ENCODE data around the gene ST6GALNAC4. TPM values are rescaled to one million over a fixed set of nuclear protein-coding genes. Genes with fewer than 3 reads are reported as not detected.

Gene ST6GALNAC4
- total and polyA plus RNA-seq, 9 of the 15 experiments (the other 6 are each of a cell fraction or from before 2014, with no cell fraction given), result 2.6 to 43.1 (median 15.4) TPM

GRCh38 chr9:127919253-127919815 lies 2.5 kb upstream of the ST6GALNAC4 start:
- Histone ChIP-seq H3K9me1 (ENCODE audit: control insufficient read depth, insufficient read depth, low read length) (no peaks in the 10 kb centered on the region), H4K20me1 (replicated peaks; ENCODE audit: control insufficient read depth, insufficient read depth, low read length) (no peaks in the 10 kb centered on the region), H3K79me2 (ENCODE audit: control insufficient read depth, insufficient read depth, low read length) (peaks cover 17% of the 10 kb centered on the region), H3K9me3 (replicated peaks; ENCODE audit: control insufficient read depth, insufficient read depth, low read depth, low read length) (no peaks in the 10 kb centered on the region), H3K27ac (ENCODE audit: extremely low read depth, low read depth, low read length) (peak overlapping the region; percentile 57; the same call in 2 of the 3 replicates), H3K36me3 (ENCODE audit: control insufficient read depth, insufficient read depth, low read length) (peaks cover 8% of the 10 kb centered on the region; the same call in 1 of the 3 replicates), H3K4me3 (no peak overlapping the region), H3K4me1 (replicated peaks in 1 of 2; ENCODE audit: control insufficient read depth in 2 of 2, insufficient read depth in 2 of 2, low read length in 2 of 2) (peaks cover 38 to 56% of the 10 kb centered on the region in 2 experiments), H3K9ac (ENCODE audit: insufficient read depth in 1 of 2, low read depth in 2 of 2, low read length in 2 of 2) (peak overlapping the region; percentile 24 to 65; a peak in 1 of 4 replicates), H3K4me2 (ENCODE audit: insufficient read depth, low read length) (peak overlapping the region; percentile 47; the same call in 1 of the 2 replicates), H2AFZ (ENCODE audit: low read depth, low read length) (peak overlapping the region; percentile 92), H3K27me3 (ENCODE audit: control insufficient read depth in 2 of 2, insufficient read depth in 2 of 2, low read length in 2 of 2) (no peaks in the 10 kb centered on the region)
- 12% methylated on average over 8 of the region's 8 CpGs for WGBS (ENCODE audit: insufficient coverage, low coverage, missing lambda C conversion rate)
- ChIA-PET POLR2A (interaction anchor here (0.6 to 1.4 kb wide), 4 partner anchors 9 to 139 kb away, joined by 3 to 5 read pairs (median 4); partner anchors contain the start of gene PIP5KL1), CTCF (ENCODE audit: low intra/inter-chr PET ratio) (interaction anchor here (4.3 kb wide), 1 partner anchor 184 kb away, joined by 34 read pairs; the partner anchor contains the start of gene TOR2A)
- in situ Hi-C loops (cut with MboI), result loop anchor here (5.0 to 25.0 kb wide), 3 partner anchors 182 to 982 kb away; partner anchors contain the start of gene TOR2A
- ATAC-seq (peak; percentile 26; the same call in 2 of the 3 replicates), FAIRE-seq (peak; percentile 96), DNase-seq (ENCODE audit: extremely low read depth in 1 of 4, low spot score in 3 of 4) (peak; percentile 51 to 84 (median 62))
- BruUV-seq (replicated peaks), result no TSS peak
- intact Hi-C loops (cut with micrococcal nuclease), result loop anchor here (5.0 to 10.0 kb wide), 2 partner anchors 52 to 415 kb away; no protein-coding TSS in a partner anchor
- TF ChIP-seq SREBF1 (IDR thresholded peaks at IDR 0.05; ENCODE audit: borderline replicate concordance, low read depth, low read length), result no peak
- TF ChIP-seq CHD7 (IDR thresholded peaks at IDR 0.05; ENCODE audit: low read depth, low read length), result no peak
- TF ChIP-seq KLF13 (tag; IDR thresholded peaks at IDR 0.05; ENCODE audit: borderline replicate concordance, low read depth), result no peak
- TF ChIP-seq SP1 (CRISPR knock-in tag; IDR thresholded peaks at IDR 0.05), result peak; percentile 60
- TF ChIP-seq PHF8 (IDR thresholded peaks at IDR 0.05; ENCODE audit: borderline replicate concordance, low read length), result no peak
- TF ChIP-seq MAFF (IDR thresholded peaks at IDR 0.05; ENCODE audit: low read length), result peak; percentile 75
- TF ChIP-seq ZKSCAN8 (CRISPR knock-in tag; IDR thresholded peaks at IDR 0.05), result no peak
- TF ChIP-seq NBN (IDR thresholded peaks at IDR 0.05; ENCODE audit: low read depth), result peak; percentile 56; the same call in 1 of the 2 replicates
